Loucy (cell line): ENCODE data around the gene ACAP1.

ENCODE experiments used
- H2AFZ ChIP-seq: fragments of 200-600 bp; sonication (generic); 2 replicates; pipeline ENCODE4 v1.6.0; 2016; ENCODE audit warnings: antibody characterized with exemption, mild to moderate bottlenecking, low read length, moderate library complexity
- H3F3A ChIP-seq: fragments of 200-600 bp; 2 replicates; pipeline ENCODE4 v1.6.0; 2016; ENCODE audit warnings: antibody characterized with exemption, low read depth, mild to moderate bottlenecking
- H3K27me3 ChIP-seq: fragments of 200-600 bp; sonication (generic); 2 replicates; pipeline ENCODE4 v1.6.1; 2014; ENCODE audit warnings: low read length, mild to moderate bottlenecking; ENCODE audit not compliant: insufficient read depth, poor library complexity, severe bottlenecking
- H3K36me3 ChIP-seq: fragments of 200-600 bp; sonication (generic); 2 replicates; pipeline ENCODE4 v1.6.1; 2016; ENCODE audit warnings: low read length; ENCODE audit not compliant: insufficient read depth
- H3K4me1 ChIP-seq: fragments of 200-600 bp; sonication (generic); 2 replicates; pipeline ENCODE4 v1.5.1; 2014; ENCODE audit warnings: low read length, mild to moderate bottlenecking; ENCODE audit not compliant: insufficient read depth, poor library complexity, severe bottlenecking
- H3K4me2 ChIP-seq: fragments of 200-600 bp; sonication (generic); 2 replicates; pipeline ENCODE4 v1.6.0; 2014; ENCODE audit warnings: antibody characterized with exemption, low read length, low read depth, mild to moderate bottlenecking; ENCODE audit not compliant: poor library complexity, severe bottlenecking
- H3K4me3 ChIP-seq: fragments of 200-600 bp; sonication (generic); 2 replicates; pipeline ENCODE4 v1.5.1; 2014; ENCODE audit warnings: low read length, mild to moderate bottlenecking, mixed read lengths; ENCODE audit not compliant: poor library complexity, severe bottlenecking
- H3K79me2 ChIP-seq: fragments of 200-600 bp; sonication (generic); 2 replicates; pipeline ENCODE4 v1.6.1; 2014; ENCODE audit warnings: low read length; ENCODE audit not compliant: insufficient read depth
- H3K9ac ChIP-seq: fragments of 200-600 bp; sonication (generic); 2 replicates; pipeline ENCODE4 v1.6.0; 2014; ENCODE audit warnings: mild to moderate bottlenecking, low read depth, low read length, moderate library complexity; ENCODE audit not compliant: poor library complexity, severe bottlenecking
- H3K9me2 ChIP-seq: fragments of 200-600 bp; sonication (generic); replicated peaks from 2 replicates; pipeline ENCODE4 v1.6.1; 2016; ENCODE audit warnings: low read depth, low read length, mixed read lengths
- H3K9me3 ChIP-seq: fragments of 200-600 bp; sonication (generic); 2 replicates; pipeline ENCODE4 v1.6.1; 2014; ENCODE audit warnings: mild to moderate bottlenecking, antibody characterized with exemption, low read length, low read depth; ENCODE audit not compliant: insufficient read depth
- H4K20me1 ChIP-seq: fragments of 200-600 bp; sonication (generic); 2 replicates; pipeline ENCODE4 v1.6.0; 2014; ENCODE audit warnings: antibody characterized with exemption, low read length, mild to moderate bottlenecking; ENCODE audit not compliant: insufficient read depth, poor library complexity, severe bottlenecking
- EZH2phosphoT487 ChIP-seq: fragments of 200-600 bp; IDR thresholded peaks from 2 replicates; pipeline ENCODE4 v1.6.1; 2018; ENCODE audit warnings: antibody characterized with exemption, mild to moderate bottlenecking, moderate library complexity, borderline replicate concordance
- TF ChIP-seq, protein P1 (sequence below): fragments of 200-600 bp; sonication (generic); conservative IDR thresholded peaks from 2 replicates; pipeline ENCODE4 v1.5.1; 2014; ENCODE audit warnings: mild to moderate bottlenecking, antibody characterized with exemption, low read length

Gene ACAP1

DNA sequence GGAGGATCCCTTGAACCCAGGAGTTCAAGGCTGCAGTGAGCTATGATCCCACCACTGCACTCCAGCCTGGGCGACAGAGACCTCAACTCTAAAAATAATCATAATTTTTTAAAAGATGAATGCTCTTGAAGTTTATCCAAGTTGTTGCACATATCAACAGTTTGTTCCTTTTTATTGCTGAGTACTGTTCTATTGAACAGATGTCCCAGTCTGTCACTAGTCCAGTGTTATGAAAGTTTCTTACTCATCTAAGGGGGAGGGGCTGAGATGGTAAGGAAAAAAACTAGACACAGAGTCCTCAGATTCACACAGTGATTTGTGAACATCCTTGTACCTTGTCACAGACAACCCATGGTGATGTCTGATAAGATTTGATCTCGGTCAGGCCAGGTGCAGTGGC, 3.9 kb downstream of the ACAP1 start:
- Histone ChIP-seq H3K27me3 (no peaks in the 10 kb centered on the region), H3K9me2 (no peaks in the 10 kb centered on the region), H3K36me3 (peaks cover 17% of the 10 kb centered on the region; the same call in 1 of the 2 replicates), H3K79me2 (peaks cover 67% of the 10 kb centered on the region), H3K4me2 (peak overlapping the region; percentile 28), H3K9me3 (no peaks in the 10 kb centered on the region), H3K9ac (no peak overlapping the region), H2AFZ (no peak overlapping the region), H3F3A (0 out of 2 replicates have a peak, but pooled peaks cover 2% of the 10 kb centered on the region), H3K4me3 (no peak overlapping the region), H3K4me1 (peaks cover 33% of the 10 kb centered on the region), H4K20me1 (peaks cover 43% of the 10 kb centered on the region)
- TF ChIP-seq EZH2phosphoT487 = no peak
- TF ChIP-seq, protein P1, sequence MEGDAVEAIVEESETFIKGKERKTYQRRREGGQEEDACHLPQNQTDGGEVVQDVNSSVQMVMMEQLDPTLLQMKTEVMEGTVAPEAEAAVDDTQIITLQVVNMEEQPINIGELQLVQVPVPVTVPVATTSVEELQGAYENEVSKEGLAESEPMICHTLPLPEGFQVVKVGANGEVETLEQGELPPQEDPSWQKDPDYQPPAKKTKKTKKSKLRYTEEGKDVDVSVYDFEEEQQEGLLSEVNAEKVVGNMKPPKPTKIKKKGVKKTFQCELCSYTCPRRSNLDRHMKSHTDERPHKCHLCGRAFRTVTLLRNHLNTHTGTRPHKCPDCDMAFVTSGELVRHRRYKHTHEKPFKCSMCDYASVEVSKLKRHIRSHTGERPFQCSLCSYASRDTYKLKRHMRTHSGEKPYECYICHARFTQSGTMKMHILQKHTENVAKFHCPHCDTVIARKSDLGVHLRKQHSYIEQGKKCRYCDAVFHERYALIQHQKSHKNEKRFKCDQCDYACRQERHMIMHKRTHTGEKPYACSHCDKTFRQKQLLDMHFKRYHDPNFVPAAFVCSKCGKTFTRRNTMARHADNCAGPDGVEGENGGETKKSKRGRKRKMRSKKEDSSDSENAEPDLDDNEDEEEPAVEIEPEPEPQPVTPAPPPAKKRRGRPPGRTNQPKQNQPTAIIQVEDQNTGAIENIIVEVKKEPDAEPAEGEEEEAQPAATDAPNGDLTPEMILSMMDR = no peak

DNA sequence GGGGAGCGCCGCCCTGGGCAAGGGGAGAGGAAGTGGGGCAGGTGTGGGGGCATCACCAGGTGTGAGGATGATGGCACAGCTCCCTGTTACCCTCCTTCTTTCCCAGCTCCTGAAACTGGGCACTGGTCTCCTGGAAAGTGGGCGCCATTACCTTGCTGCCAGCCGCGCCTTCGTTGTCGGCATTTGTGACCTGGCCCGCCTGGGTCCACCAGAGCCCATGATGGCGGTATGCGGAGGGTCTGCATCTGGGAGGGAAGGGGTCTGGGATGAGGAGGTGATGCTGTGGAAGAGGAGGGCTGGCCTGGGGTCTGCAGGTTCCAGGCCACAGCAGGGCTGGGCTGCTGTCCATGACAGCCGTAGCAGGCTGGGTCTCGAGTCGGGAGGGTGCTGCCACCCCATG, 5.5 kb downstream of the ACAP1 start:
- Histone ChIP-seq H3F3A (no peaks in the 10 kb centered on the region), H3K79me2 (peaks cover 52% of the 10 kb centered on the region), H4K20me1 (peaks cover 53% of the 10 kb centered on the region), H3K27me3 (no peaks in the 10 kb centered on the region), H2AFZ (no peak overlapping the region), H3K4me2 (no peak overlapping the region), H3K9me2 (no peaks in the 10 kb centered on the region), H3K4me3 (no peak overlapping the region), H3K36me3 (peaks cover 27% of the 10 kb centered on the region; the same call in 1 of the 2 replicates), H3K4me1 (peaks cover 22% of the 10 kb centered on the region), H3K9me3 (no peaks in the 10 kb centered on the region), H3K9ac (no peak overlapping the region)
- no peak for TF ChIP-seq EZH2phosphoT487
- TF ChIP-seq, protein P1 = no peak

DNA sequence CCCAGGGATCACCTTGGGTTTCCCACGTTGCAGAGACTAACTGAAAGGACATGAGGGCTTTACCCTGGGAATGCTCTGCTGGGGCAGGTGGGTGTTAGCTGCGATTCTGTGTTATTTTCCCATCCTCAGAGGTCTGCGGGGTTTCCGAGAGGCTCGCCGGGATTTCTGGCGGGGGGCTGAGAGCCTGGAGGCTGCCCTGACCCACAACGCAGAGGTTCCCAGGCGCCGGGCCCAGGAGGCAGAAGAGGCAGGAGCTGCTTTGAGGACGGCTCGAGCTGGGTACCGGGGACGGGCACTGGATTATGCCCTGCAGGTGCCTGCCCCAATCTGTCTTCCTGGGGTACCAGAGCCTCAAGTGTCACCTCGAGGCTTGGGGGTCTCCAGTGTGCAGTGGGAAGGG, 6.9 kb downstream of the ACAP1 start:
- H3K9ac ChIP-seq = no peak overlapping the region
- no peaks in the 10 kb centered on the region for H3K9me2 ChIP-seq
- H3K27me3 ChIP-seq = no peaks in the 10 kb centered on the region
- peaks cover 13% of the 10 kb centered on the region for H3K4me1 ChIP-seq
- H3K79me2 ChIP-seq = peaks cover 38% of the 10 kb centered on the region
- TF ChIP-seq EZH2phosphoT487 = no peak
- TF ChIP-seq, protein P1 = no peak
- no peaks in the 10 kb centered on the region for H3K9me3 ChIP-seq
- no peak overlapping the region for H3K4me3 ChIP-seq
- H3K4me2 ChIP-seq = no peak overlapping the region
- H3K36me3 ChIP-seq = peaks cover 38% of the 10 kb centered on the region; the same call in 1 of the 2 replicates
- H2AFZ ChIP-seq = no peak overlapping the region
- H3F3A ChIP-seq = no peaks in the 10 kb centered on the region
- H4K20me1 ChIP-seq = peaks cover 50% of the 10 kb centered on the region
